ENCODE measurements around the gene CEACAM5.
"Not testable (repeated sequence)": the region's sequence is repeated elsewhere in the genome, so short reads cannot be mapped to it uniquely, and the experiment has no call there.

The CEACAM5 gene

DNA sequence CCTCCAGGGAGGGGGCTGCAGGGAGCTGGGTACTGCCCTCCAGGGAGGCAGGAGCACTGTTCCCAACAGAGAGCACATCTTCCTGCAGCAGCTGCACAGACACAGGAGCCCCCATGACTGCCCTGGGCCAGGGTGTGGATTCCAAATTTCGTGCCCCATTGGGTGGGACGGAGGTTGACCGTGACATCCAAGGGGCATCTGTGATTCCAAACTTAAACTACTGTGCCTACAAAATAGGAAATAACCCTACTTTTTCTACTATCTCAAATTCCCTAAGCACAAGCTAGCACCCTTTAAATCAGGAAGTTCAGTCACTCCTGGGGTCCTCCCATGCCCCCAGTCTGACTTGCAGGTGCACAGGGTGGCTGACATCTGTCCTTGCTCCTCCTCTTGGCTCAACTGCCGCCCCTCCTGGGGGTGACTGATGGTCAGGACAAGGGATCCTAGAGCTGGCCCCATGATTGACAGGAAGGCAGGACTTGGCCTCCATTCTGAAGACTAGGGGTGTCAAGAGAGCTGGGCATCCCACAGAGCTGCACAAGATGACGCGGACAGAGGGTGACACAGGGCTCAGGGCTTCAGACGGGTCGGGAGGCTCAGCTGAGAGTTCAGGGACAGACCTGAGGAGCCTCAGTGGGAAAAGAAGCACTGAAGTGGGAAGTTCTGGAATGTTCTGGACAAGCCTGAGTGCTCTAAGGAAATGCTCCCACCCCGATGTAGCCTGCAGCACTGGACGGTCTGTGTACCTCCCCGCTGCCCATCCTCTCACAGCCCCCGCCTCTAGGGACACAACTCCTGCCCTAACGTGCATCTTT lies 7.8 kb upstream of the CEACAM5 start:
- DNase-seq = no peak

DNA sequence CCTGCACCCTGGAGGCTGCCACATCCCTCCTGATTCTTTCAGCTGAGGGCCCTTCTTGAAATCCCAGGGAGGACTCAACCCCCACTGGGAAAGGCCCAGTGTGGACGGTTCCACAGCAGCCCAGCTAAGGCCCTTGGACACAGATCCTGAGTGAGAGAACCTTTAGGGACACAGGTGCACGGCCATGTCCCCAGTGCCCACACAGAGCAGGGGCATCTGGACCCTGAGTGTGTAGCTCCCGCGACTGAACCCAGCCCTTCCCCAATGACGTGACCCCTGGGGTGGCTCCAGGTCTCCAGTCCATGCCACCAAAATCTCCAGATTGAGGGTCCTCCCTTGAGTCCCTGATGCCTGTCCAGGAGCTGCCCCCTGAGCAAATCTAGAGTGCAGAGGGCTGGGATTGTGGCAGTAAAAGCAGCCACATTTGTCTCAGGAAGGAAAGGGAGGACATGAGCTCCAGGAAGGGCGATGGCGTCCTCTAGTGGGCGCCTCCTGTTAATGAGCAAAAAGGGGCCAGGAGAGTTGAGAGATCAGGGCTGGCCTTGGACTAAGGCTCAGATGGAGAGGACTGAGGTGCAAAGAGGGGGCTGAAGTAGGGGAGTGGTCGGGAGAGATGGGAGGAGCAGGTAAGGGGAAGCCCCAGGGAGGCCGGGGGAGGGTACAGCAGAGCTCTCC lies 6.9 kb upstream of the CEACAM5 start:
- no peak for DNase-seq

DNA sequence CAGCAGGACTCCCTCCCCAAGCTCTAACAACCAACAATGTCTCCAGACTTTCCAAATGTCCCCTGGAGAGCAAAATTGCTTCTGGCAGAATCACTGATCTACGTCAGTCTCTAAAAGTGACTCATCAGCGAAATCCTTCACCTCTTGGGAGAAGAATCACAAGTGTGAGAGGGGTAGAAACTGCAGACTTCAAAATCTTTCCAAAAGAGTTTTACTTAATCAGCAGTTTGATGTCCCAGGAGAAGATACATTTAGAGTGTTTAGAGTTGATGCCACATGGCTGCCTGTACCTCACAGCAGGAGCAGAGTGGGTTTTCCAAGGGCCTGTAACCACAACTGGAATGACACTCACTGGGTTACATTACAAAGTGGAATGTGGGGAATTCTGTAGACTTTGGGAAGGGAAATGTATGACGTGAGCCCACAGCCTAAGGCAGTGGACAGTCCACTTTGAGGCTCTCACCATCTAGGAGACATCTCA lies 6.2 kb upstream of the CEACAM5 start:
- no peak for DNase-seq

DNA sequence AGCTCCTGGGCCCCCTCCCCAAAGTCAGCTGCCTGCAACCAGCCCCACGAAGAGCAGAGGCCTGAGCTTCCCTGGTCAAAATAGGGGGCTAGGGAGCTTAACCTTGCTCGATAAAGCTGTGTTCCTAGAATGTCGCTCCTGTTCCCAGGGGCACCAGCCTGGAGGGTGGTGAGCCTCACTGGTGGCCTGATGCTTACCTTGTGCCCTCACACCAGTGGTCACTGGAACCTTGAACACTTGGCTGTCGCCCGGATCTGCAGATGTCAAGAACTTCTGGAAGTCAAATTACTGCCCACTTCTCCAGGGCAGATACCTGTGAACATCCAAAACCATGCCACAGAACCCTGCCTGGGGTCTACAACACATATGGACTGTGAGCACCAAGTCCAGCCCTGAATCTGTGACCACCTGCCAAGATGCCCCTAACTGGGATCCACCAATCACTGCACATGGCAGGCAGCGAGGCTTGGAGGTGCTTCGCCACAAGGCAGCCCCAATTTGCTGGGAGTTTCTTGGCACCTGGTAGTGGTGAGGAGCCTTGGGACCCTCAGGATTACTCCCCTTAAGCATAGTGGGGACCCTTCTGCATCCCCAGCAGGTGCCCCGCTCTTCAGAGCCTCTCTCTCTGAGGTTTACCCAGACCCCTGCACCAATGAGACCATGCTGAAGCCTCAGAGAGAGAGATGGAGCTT lies 4.7 kb upstream of the CEACAM5 start:
- DNase-seq = no peak

DNA sequence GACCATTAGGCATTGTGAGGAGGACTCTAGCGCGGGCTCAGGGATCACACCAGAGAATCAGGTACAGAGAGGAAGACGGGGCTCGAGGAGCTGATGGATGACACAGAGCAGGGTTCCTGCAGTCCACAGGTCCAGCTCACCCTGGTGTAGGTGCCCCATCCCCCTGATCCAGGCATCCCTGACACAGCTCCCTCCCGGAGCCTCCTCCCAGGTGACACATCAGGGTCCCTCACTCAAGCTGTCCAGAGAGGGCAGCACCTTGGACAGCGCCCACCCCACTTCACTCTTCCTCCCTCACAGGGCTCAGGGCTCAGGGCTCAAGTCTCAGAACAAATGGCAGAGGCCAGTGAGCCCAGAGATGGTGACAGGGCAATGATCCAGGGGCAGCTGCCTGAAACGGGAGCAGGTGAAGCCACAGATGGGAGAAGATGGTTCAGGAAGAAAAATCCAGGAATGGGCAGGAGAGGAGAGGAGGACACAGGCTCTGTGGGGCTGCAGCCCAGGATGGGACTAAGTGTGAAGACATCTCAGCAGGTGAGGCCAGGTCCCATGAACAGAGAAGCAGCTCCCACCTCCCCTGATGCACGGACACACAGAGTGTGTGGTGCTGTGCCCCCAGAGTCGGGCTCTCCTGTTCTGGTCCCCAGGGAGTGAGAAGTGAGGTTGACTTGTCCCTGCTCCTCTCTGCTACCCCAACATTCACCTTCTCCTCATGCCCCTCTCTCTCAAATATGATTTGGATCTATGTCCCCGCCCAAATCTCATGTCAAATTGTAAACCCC lies 2.8 kb upstream of the CEACAM5 start:
- DNase-seq = no peak

DNA sequence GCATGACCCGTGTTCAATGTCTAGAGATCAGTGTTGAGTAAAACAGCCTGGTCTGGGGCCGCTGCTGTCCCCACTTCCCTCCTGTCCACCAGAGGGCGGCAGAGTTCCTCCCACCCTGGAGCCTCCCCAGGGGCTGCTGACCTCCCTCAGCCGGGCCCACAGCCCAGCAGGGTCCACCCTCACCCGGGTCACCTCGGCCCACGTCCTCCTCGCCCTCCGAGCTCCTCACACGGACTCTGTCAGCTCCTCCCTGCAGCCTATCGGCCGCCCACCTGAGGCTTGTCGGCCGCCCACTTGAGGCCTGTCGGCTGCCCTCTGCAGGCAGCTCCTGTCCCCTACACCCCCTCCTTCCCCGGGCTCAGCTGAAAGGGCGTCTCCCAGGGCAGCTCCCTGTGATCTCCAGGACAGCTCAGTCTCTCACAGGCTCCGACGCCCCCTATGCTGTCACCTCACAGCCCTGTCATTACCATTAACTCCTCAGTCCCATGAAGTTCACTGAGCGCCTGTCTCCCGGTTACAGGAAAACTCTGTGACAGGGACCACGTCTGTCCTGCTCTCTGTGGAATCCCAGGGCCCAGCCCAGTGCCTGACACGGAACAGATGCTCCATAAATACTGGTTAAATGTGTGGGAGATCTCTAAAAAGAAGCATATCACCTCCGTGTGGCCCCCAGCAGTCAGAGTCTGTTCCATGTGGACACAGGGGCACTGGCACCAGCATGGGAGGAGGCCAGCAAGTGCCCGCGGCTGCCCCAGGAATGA lies 1.5 kb upstream of the CEACAM5 start:
- DNase-seq = peak; percentile 62 to 65

DNA sequence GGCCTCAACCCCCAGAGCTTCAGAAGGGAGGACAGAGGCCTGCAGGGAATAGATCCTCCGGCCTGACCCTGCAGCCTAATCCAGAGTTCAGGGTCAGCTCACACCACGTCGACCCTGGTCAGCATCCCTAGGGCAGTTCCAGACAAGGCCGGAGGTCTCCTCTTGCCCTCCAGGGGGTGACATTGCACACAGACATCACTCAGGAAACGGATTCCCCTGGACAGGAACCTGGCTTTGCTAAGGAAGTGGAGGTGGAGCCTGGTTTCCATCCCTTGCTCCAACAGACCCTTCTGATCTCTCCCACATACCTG lies 969 bp upstream of the CEACAM5 start:
- DNase-seq = no peak

DNA sequence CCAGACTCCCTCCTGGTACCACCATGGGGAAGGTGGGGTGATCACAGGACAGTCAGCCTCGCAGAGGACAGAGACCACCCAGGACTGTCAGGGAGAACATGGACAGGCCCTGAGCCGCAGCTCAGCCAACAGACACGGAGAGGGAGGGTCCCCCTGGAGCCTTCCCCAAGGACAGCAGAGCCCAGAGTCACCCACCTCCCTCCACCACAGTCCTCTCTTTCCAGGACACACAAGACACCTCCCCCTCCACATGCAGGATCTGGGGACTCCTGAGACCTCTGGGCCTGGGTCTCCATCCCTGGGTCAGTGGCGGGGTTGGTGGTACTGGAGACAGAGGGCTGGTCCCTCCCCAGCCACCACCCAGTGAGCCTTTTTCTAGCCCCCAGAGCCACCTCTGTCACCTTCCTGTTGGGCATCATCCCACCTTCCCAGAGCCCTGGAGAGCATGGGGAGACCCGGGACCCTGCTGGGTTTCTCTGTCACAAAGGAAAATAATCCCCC lies 505 bp upstream of the CEACAM5 start:
- DNase-seq = no peak

DNA sequence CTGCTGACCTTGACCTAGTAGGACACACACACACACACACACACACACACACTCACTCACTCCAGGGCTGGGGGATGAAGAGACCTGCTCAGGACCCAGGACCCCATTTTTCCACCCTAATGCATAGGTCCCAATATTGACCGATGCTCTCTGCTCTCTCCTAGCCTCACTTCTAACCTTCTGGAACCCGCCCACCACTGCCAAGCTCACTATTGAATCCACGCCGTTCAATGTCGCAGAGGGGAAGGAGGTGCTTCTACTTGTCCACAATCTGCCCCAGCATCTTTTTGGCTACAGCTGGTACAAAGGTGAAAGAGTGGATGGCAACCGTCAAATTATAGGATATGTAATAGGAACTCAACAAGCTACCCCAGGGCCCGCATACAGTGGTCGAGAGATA lies 1.1 kb downstream of the CEACAM5 start:
- not testable (repeated sequence) for DNase-seq

DNA sequence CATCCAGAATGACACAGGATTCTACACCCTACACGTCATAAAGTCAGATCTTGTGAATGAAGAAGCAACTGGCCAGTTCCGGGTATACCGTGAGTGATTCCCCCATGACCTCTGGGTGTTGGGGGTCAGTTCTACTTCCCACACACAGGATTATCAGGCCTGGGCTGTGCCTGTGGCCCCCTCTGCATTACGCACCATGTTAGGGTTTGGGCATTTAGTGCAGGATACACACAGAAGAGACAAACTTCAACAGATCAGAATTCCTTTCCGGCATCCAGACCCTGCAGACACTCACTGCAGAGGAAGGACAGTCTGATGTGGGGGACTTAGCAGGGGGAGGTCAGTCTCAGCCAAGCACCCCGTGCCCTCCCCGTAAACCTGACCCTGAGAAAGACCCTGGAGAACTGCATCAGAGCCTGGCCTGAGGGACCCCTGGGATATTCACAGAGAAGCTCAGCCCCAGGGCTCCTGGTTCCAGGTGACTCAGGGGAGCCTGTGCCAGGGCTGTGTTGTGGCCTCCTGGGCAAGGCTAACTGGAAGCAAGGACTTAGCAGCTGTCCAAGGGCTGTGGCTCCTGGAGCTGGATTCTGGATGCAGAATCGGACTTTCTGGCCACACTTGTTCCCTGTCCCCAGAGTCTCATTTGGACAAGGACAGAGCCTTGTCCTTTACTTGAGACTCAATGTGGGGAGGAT lies 1.7 kb downstream of the CEACAM5 start:
- DNase-seq = no peak

DNA sequence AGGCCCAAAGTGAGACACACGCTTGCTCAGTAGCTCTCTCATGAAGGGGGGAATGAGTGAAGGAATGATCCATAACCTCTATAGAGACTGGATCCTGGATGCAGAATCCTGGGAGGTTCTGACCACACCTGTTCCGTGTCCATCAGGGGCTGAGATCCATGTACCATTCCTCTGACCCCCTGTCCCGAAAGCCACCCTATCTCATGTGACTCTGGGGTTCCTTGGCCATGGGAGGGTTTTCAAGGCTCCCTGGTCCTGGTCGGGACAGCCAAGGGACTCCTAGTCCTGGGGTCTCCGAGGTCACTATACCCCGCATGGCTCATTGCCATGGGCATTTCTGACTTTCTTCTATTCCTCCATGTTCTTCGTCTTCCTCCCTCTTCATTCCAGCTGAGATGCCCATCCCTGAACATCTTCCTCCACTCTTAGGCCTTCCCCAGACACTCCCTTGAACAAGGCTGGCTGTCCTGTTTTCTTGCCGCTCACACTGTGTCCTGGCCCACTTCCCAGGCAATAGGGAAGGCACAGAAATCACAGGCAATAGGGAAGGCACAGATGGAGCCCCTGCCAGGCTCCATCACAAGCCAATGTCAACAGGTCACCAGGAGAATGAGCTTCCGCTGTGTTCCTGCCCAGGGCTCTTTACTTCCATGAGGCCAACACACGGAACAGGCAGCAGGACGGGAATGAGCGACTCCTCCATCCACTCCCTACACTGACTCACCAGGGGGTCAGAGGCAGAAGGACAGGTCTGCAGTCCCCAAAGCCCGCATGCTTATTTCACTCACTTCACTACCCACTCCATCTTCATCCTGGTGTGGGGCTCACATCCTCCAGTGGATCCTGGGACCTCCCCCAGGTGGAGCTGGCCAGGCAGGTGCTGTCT lies 3.2 kb downstream of the CEACAM5 start:
- DNase-seq = no peak

DNA sequence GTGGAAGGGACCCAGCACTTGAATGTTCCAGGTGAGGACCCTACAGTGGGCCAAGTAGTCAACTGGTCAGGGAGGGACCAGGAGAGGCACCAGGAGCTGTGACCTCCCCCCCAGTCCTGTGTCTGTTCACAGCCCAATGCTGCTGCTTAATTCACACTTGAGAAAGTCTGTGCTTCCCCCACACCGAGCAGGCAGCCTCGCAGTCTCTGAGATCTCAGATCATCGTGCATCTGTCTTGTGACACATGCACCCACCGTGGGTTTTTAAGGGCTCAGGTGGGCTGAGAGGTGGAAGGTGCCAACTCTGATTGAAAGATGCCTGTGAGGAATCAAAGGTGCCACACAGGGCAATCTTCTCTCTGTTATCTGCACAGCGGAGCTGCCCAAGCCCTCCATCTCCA lies 6.2 kb downstream of the CEACAM5 start:
- no peak for DNase-seq

DNA sequence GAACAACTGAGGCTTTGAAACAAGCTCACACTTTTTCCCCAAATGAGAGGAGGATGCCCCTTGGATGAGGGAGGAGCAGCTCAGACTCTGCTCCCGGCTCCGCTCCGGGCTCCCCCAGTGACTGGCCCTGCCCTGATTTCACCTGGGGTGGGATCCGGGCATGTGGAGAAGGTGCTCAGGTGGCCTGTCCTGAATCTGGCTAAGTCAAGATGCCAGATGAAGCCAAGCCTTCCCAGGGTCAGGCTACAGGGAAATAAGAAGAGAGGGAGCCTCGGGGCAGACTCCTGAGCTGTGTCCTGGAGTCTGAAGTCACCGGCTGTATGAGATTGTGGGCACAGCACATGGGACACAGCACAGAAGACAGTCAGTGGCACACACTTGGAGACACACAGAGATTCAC lies 10.3 kb downstream of the CEACAM5 start:
- no peak for DNase-seq

DNA sequence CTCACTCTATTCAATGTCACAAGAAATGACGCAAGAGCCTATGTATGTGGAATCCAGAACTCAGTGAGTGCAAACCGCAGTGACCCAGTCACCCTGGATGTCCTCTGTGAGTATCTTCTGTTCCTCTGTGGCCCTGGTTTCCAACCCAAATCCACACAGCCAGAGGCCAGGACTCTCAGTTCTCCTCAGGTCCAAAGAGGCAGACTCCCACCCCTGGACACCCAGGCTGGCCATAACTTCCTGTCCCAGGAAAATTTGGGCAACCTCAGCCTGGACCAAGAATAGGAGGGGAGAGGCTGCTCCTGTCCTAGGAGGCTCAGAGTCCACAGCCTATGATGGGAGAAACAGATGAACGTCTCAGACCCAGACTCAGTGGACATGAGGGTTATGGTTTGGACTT lies 11.7 kb downstream of the CEACAM5 start:
- DNase-seq = no peak

DNA sequence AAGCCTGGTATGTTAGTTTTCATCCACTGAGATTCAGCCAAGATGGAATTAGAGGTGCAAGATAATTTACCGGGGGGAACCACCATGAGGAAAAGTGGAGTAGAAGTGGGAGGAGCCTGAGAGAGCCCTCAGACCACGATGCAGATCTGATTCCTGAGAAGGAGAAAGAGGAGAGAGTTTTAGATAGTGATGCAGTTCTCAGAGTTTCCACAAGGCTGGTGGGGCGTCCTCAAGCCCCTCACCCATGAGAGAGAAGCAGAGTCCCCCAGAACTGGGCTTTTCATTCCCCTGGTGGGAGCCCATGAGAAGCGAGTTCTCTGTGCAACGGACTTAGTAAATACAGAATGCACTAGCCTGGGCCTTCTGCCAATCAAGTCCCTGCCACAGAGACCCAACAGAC lies 18.1 kb downstream of the CEACAM5 start:
- no peak for DNase-seq

DNA sequence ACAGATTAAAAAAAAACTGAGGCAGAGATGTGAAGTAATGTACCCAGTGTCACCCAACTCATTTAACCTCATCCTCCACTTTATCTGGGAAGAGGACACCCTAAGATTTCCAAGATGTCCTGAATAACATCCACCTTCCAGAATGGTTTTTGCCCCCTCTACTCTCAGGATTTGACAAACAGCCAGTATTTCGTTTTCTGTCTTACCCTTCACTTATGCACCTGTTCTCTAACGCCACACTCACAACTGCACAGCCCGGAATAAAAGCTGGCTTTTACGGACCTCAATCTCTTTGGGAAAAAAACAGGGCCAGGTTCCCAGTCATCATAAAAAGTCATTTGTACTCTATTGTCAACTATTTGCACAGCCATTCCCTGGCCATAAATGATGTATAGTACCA lies 25.7 kb downstream of the CEACAM5 start:
- DNase-seq = no peak

DNA sequence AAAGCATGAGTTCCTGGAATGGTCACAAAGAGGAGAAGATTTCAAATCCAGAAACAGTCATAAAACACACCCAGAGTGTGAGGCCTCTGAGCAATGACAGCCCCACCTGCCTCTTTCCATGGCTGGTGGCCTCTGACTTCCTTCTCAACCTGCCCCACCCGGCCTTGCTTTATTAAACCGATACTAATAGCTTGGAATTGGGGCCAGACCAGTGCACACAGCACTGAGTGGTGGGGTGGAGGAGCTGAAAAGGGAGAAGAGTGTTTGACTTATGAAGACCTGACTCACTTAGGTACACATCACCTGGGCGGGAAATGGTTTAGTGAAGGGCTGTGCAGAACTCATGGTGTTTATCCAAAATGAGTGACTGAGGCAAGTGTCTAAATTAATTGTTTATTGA lies 26.2 kb downstream of the CEACAM5 start:
- no peak for DNase-seq

DNA sequence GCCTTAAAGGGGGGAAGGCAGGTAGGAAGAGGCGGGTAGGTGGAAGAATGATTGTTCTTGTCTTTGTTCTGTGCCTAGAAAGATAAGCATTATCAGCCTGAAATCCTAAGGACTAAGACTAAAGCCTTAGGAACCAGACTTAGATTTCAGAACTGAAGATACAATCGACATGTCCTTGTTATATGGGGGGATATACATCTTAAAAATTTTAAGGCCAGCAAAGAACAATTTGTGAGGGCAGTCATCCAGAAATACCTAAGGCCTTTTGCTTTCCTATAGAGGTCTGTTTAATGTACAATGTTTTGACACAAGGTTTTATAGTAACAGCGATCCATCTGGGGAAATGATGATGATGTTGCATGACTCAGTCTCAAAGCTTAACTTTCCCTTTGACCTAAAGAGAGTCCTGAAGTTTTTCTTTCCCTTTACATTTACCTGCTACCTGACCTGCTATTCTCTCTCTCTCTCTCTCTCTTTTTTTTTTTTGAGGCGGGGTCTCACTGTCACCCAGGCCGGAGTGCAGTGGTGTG lies 26.7 kb downstream of the CEACAM5 start:
- no peak for DNase-seq

DNA sequence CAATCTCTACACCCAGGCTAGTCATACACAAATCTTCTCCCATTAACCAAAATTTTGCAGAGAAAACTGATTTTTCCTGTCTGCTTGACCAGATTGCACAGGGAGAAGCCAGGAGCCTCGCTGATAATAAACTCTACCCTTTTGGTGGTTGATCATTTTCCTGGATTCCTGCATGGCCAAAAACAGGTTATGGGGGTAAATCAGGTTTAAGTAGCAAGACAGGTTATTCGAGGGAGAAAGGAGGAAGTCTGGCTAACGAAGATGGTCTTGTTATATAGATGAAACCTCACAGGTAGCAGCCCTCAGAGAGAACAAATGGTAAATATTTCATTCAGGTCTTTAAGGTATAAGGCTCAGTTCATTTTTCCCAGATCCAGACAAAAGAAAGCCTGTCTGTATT lies 30.9 kb downstream of the CEACAM5 start:
- DNase-seq = no peak
